Stimulated activated CD8-positive, alpha-beta memory T cell treated with anti-CD3 and anti-CD28 coated beads, Interleukin-15, amount 100 ng/mL, for 48 hours (primary cell): Measurements from ENCODE around the gene PLXNC1.

Experiments
- DNase-seq, 2 donors: peaks; one replicate each; pipeline ENCODE4 v3.0.0-alpha.2; 2020; ENCODE audit warnings: low read depth in 2 of 2

Gene PLXNC1

DNA sequence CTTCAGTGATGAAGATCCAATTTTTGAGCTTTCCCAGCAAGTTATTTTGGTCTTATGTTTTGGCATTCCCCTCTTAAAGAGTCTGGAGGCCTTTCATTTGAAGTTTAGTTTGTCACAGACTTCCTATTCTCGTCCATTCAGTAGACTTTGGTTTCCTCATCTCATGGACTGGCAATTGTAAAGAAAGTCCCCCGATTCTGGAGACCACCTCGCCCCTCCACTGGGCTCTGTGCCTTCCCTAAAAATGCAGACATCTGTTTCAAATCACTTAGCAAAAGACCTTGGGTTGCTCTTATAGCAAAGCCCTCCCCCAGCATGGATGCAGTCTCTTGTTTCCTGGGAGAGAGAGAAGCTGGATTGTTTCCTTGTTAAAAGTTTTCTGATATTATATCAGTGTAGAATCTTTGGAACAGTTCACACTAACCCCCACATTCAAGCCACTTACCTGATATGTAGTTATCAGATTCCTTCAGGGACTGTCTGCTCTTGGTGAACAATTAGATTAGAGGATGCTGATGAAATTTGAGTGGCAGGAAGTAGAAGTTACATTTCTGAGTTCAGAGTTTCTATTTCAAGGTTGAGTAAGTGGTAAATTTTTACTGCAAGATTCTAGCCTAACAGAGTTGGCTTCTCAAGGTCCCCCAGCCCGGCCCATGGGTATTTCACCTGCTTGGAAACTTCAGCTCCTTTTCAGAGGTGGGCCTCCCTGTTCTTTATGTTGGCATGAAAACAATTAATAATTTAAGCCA is 56.3 kb downstream of the PLXNC1 start:
- no peak for DNase-seq

DNA sequence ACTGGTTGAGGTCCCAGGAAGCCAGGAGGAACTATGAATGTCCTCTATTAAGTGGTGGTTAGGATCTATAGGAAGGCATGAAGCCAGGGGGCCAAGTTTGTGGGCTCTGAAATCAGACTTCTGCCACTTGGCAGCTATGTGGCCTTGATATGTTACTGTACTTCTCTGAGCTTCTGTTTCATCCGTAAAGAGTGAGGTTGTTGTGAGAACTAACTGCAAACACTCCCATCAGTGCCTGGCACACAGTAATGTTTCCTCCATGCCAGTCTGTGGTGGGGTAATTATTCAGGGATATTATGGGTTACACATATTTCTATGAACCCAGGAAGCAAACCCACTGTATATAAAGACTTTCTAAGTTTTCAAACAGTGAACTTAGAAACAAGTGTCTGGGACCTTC is 57.4 kb downstream of the PLXNC1 start:
- DNase-seq, result no peak

DNA sequence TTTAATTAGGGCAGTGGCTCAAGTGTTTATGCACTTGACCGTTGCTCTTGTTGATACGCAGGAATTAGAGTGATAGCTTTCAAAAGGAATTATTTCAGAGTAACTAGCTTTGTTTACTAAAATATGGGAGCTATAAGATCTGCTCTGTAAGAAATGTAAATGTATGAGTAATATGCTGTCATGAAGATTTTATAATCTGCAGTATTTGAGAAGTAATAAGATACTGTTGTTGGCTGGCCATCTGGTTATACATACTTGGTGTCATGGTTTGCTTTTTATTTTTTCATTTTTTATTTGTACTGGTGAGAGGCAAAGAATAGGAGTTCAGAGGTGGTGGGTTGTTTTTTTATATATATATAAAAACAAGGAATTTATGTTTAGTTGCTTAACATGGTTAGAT is 58.5 kb downstream of the PLXNC1 start:
- no peak for DNase-seq

- DNase-seq, result no peak
These were observed 59.1 kb downstream of the PLXNC1 start for GRCh38 chr12:94207467-94207848.

GRCh38 chr12:94207849-94208621 is 59.7 kb downstream of the PLXNC1 start:
- peak; percentile 21 to 26 for DNase-seq

GRCh38 chr12:94208622-94208966 is 60.2 kb downstream of the PLXNC1 start:
- DNase-seq, result peak; percentile 14 to 17

DNA sequence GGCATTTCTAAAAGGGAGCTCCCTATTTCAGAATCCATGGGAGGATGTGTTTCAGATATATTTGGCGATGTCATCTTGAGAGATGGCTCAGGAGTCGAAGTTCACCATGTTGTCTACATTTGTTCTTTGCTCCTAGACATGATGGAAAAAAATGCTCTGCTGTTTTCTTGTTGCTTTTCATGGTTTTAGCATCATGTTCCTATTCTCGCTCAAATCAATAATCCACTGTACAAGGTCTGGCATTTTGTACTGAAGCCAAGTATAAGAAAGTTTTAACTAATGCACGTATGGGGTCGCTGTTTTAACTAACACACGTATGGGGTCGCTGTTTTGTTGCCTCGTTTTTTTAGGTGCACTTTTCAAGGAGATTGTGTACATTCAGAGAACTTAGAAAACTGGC is 60.9 kb downstream of the PLXNC1 start:
- no peak for DNase-seq

GRCh38 chr12:94211021-94211420 is 62.6 kb downstream of the PLXNC1 start:
- DNase-seq, result no peak

GRCh38 chr12:94218233-94218632 is 69.9 kb downstream of the PLXNC1 start:
- DNase-seq, result no peak

DNA sequence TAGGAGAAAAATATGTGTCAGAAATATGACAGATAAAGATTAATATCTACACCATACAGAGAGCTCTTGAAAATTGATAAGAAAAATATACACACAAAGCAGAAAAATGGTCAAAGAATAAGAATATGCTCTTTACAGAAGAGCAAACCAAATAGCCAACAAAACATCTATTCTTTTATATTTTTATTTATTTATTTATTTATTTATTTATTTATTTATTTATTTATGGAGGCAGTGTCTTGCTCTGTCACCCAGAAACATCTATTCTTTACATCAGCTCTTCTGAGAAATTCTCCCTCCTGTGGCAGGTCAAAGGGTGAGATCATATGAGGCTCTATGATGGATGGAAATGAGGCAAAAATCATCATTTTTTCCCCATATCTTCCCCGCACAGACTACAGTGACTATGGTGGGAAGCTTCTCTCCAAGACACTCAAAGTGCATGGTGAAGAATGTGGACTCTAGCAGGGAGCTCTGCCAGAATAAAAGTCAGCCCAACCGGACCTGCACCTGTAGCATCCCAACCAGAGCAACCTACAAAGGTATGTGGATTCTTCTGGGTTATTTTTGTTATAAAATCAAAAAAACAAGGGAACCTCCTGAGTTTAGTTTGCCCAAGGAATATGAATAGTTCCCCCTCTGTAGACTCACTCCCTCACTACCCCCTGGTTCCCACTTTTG is 71.4 kb downstream of the PLXNC1 start:
- no peak for DNase-seq

DNA sequence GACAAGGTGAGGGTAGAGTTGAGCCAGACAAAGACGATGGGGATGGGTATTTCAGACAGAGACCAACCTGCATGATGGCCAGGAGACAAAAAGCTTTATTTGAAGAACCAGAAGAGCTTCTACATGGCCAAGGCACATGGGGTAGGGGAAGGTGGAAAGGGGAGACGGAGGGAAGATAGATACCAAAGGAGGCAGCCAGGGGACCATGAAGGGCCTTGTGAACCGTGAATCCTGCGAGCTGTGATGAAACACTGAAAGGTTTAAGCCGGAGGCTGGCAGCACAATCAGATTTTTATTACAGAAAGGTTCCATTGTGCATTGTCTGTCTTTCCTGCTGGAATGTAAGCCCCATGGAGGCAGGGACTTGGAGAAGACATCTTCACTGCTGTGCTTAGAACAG is 72.4 kb downstream of the PLXNC1 start:
- DNase-seq, result no peak

DNA sequence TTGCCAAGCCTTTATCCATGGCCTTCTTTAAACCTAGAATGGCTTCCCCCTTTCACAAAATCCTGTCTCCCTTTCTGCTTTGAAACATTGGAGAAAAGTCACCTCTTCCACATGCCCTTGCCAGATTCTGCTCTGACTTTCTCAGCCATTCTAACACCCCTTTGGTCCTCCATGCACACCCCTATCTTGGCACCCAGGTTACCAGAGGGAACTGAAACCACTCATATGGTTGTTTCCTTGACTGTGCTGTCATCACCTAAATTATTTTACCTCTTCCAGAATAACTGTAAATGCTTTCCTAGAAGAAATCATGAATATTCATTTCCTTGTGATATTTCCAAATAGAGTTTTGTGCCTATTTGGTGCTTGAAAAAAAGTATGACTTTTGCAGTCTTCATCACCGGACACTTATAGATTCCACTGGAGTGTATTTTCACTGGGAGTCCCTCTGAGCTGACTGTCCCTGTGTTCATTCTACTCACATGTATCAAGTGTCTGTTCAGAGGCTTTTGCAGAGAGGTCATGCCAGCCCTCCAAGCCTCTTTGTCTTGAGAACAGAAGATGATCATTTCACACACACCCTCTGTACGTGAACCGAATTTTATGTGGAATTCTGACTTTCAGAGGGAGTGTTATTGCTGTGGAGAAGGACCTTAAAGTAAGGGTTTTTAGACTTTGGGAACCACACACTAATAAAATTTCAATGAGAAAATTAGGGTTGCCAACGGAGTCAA is 74.1 kb downstream of the PLXNC1 start:
- DNase-seq, result no peak

DNA sequence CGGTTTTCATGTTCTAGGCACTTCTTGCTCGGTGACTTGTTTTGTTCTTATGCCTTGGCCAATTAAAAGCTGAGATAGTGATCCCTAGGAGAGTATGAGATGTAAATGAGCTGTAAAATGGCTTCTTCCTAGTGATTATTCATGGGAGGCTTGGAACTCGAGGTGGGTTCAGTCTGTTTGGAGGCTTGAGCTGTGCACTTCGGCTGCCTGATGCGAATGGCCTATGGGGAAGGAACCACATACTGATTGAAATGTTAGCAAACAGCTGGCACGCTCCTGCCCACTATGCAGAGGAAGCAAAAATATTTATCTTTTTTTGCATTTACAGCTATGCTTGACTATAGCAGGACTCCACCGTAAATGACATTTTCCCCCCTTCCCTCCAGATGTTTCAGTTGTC is 75.5 kb downstream of the PLXNC1 start:
- no peak for DNase-seq

DNA sequence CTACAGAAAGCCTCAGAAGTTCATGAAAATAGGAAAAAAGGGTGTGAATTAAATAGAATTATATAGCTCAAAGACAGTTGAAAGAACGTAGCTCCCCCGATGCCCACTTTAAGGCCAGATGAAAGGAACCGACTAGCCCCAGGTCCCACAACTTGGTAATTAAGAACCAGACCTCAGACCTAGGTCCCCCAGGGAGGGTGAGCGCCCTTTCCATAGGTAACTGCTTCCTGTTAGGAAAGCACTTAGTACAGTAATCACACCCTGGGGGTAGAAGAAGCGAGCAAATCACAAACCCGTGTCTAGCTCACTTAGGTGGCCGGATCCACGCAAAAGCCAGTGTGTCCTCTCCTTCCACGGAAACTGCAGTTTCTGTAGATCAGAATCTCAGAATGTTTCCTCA is 77.1 kb downstream of the PLXNC1 start:
- DNase-seq, result no peak

DNA sequence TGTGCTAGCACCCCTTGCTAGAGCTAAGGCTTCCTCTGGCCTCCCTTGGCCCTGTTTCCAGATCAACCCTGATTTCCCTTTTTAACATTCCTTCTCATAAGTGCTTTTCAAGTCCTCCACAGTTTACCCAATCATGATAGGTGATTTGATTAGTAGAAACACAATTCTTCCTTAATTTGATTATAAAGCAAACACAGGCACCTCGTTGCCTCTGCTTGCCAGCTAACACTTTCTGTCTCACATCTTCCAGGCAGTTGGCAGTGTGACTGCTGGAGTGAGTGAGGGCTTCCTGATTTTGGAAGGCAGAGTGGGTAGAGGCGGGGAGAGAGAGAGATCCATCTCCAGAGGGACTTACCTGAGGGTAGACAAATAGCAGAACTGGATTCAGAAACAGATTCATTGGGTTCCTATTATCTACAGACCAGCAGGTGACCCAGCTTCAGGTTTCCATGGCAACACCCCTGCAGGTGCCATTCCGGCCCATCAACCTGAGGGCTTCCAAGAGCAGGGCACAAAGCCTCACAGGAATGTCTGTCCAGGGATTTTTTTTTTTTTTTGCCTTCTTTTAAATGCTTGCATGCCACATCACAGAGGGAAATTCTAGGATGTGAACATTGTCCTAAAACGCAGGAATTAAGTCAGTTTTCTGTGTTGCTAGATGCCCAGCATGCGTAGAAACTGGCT is 77.7 kb downstream of the PLXNC1 start:
- no peak for DNase-seq

GRCh38 chr12:94227066-94227465 is 78.7 kb downstream of the PLXNC1 start:
- DNase-seq, result no peak

DNA sequence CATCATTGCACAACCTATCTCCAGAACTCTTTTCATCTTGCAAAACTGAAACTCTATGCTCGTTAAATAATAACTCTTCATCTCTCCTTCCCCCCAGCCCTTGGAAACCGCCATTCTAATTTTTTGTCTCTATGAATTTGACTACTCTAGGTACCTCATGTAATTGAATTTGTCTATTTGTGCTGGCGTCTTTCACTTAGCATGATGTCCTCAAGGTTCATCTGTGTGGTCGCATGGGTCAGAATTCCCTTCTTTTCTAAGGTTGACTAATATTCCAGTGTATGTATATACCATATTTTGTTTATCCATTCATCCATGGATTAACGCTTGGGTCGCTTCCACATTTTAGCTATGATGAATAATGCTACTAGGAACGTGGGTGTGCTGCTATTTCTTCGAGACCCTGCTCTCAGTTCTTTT is 80.1 kb downstream of the PLXNC1 start:
- DNase-seq, result no peak

GRCh38 chr12:94229902-94230301 is 81.5 kb downstream of the PLXNC1 start:
- DNase-seq, result no peak

- no peak for DNase-seq
These were observed 82.1 kb downstream of the PLXNC1 start for GRCh38 chr12:94230357-94230905.

DNA sequence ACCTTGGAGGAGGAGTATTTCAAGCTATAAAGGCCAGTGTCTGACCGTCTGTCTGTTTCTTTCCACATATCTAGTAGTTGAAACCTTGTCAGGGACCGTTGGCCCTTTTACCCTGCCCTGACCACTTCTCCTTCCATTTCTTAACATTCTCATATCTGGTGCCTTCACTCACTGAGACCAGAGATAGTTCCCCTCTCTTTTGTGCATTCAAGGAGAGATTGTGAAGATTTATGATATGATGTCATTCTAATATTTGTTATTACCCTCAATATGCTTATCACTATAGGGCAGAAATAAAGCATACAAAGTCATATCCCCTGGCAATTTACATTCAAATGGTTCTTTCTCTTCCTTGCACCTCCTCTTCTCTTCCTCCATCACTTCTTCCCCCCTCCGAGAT is 83.3 kb downstream of the PLXNC1 start:
- no peak for DNase-seq

DNA sequence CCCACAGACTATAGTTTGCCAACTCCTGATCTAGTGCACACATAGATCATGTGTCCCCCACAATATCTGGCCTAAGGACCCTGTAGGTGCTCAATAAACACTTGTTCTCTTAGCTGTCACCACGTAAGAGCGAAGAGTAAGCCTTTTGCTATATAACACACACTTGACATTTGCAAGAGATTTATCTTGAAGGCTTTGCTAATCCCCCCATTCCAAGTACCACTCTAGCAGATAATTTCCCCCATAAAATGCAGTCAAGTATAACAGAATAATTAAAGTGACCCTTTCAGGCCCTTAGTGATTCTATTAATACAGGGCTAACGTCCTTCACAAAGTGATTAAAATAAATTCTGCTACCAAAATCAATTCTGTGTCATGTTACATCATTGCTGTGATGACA is 87.5 kb downstream of the PLXNC1 start:
- DNase-seq, result no peak
